Tibial nerve (tissue), 4 donors: ENCODE data around the gene ENG. TPM values are rescaled to one million over a fixed set of nuclear protein-coding genes. Genes with fewer than 3 reads are reported as not detected.
"Not testable (repeated sequence)": the region's sequence is repeated elsewhere in the genome, so short reads cannot be mapped to it uniquely, and the experiment has no call there.

Experiments
- DNase-seq, 2 donors: peaks; one replicate each; pipeline ENCODE4 v3.0.0-alpha.2; 2019; ENCODE audit warnings: low spot score in 2 of 2
- H3K27ac ChIP-seq, 4 donors: fragments of 200-600 bp; sonication (generic) in 3 of 4; one replicate each; pipeline ENCODE4 v1.5.1; 2017 to 2019; ENCODE audit warnings: mild to moderate bottlenecking in 1 of 4
- H3K27me3 ChIP-seq, 2 donors: fragments of 200-600 bp; sonication (generic) in 1 of 2; one replicate each; pipeline versions ENCODE4 v1.5.1 to v1.6.0; 2017 to 2019
- H3K36me3 ChIP-seq, 3 donors: fragments of 200-600 bp; sonication (generic); one replicate each; pipeline ENCODE4 v1.5.1; 2018 to 2019
- H3K4me1 ChIP-seq, 4 donors: fragments of 200-600 bp; sonication (generic) in 3 of 4; one replicate each; pipeline ENCODE4 v1.5.1; 2017 to 2019
- H3K4me3 ChIP-seq, 4 donors: fragments of 200-600 bp; sonication (generic) in 3 of 4; one replicate each; pipeline ENCODE4 v1.5.1; 2017 to 2019; ENCODE audit warnings: mild to moderate bottlenecking in 1 of 4, moderate library complexity in 1 of 4
- H3K9me3 ChIP-seq, 4 donors: fragments of 200-600 bp; sonication (generic) in 3 of 4; one replicate each; pipeline ENCODE4 v1.5.1; 2017 to 2019
- EP300 ChIP-seq, 2 donors: sonication (generic); formaldehyde crosslinking; IDR thresholded peaks; one replicate each; pipeline ENCODE4 v1.6.1; 2017; ENCODE audit warnings: antibody characterized with exemption in 2 of 2, mild to moderate bottlenecking in 1 of 2
- POLR2A ChIP-seq, 2 donors: fragments of 450-650 bp; IDR thresholded peaks; one replicate each; pipeline ENCODE4 v1.6.1; 2017; ENCODE audit warnings: antibody characterized with exemption in 2 of 2, mild to moderate bottlenecking in 2 of 2, moderate library complexity in 2 of 2
- WGBS, 2 donors: methylation state at CpG; one replicate each; pipeline ENCODE4 v1.1.5; 2018; 5-methylcytosine and 5-hydroxymethylcytosine counted together
- total RNA-seq, 4 donors: library from RNA; depleted of rRNA; stranded (reverse); fragments of >200 nt; gene quantifications; one replicate each; pipeline ENCODE4 v1.1.0, GENCODE V29; 2016
- TF ChIP-seq, protein P1 (sequence below), 5 experiments: fragments of 200-600 bp in 3 of 5; fragments of 450-650 bp in 2 of 5; sonication (generic) in 3 of 5; IDR thresholded peaks; one replicate each; pipeline ENCODE4 v1.5.1; 2016 to 2019; ENCODE audit warnings: antibody characterized with exemption in 5 of 5, mild to moderate bottlenecking in 3 of 5, moderate library complexity in 2 of 5

Gene ENG
- total RNA-seq, 4 donors from 2014 or later = 24.9 to 137 (median 85.6) TPM

DNA sequence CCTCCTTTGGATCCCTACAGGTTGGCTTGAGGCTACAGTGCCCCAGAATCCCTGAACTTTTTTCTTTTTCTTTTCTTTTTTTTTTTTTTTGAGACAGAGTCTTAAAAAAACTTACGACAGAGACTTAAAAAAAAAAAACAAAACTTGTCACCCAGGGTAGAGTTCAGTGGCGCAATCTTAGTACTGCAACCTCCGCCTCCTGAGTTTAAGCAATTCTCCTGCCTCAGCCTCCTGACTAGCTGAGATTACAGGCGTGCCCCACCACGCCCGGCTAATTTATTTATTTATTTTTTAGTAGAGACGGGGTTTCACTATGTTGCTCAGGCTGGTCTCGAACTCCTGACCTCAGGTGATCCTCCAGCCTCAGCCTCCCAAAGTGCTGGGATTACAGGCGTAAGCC is 73.5 kb downstream of the ENG start:
- peak overlapping the region in 2 of 4 donors; percentile 71 to 80 for H3K27ac ChIP-seq
- H3K27me3 ChIP-seq, H3K9me3 ChIP-seq, H3K36me3 ChIP-seq, H3K4me3 ChIP-seq, DNase-seq: not testable (repeated sequence)
- H3K4me1 ChIP-seq = peaks cover 0 to 58% (median 32%) of the 10 kb centered on the region in 4 donors
- WGBS, 2 donors = 86 to 89% methylated on average over 9 of the region's 9 CpGs
- TF ChIP-seq, protein P1, sequence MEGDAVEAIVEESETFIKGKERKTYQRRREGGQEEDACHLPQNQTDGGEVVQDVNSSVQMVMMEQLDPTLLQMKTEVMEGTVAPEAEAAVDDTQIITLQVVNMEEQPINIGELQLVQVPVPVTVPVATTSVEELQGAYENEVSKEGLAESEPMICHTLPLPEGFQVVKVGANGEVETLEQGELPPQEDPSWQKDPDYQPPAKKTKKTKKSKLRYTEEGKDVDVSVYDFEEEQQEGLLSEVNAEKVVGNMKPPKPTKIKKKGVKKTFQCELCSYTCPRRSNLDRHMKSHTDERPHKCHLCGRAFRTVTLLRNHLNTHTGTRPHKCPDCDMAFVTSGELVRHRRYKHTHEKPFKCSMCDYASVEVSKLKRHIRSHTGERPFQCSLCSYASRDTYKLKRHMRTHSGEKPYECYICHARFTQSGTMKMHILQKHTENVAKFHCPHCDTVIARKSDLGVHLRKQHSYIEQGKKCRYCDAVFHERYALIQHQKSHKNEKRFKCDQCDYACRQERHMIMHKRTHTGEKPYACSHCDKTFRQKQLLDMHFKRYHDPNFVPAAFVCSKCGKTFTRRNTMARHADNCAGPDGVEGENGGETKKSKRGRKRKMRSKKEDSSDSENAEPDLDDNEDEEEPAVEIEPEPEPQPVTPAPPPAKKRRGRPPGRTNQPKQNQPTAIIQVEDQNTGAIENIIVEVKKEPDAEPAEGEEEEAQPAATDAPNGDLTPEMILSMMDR (IDR thresholded peaks at IDR 0.05) = peak in 1 of 5 experiments; percentile 4

DNA sequence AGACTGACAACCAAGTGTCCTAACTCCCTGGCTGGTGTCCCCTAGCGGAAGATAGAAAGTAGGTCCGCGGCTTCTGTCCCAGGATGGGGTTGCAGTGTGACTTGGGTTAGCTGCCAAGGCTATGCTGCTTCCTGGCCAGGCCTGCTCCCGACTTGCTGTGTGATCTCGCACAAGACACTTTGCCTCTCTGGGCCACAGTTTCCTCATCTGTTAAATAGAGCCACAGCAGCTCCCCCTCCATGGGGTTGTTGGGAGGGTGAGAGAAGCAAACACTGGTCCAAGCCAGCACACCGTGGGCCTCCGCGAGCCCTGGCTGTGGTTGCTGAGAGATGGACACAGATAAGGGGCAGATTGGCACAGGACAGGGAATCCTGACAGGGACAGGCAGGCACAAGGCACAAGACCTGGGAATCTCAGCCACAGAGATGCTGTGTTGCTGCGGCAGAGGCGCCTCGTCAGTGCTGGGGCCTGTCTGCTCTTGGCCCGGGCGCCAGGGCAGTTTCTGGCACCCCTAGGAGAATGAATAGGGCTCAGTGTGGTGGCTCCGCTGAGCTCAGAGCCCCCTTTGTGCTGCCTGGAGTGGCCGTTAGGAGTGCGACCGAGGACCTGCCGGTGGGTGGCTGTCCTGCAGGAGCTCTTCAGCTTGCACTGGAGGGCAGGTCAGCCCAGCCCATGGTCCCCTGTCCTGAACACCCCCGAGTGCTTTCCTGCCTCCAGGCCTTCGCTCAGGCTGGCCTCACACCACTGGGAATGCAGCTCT is 74.2 kb downstream of the ENG start:
- Histone ChIP-seq H3K36me3 (no peaks in the 10 kb centered on the region), H3K4me1 (peaks cover 0 to 58% (median 32%) of the 10 kb centered on the region in 4 donors), H3K27ac (peak overlapping the region in 2 of 4 donors; percentile 71 to 80), H3K4me3 (no peak overlapping the region), H3K9me3 (no peaks in the 10 kb centered on the region), H3K27me3 (no peaks in the 10 kb centered on the region)
- DNase-seq = no peak
- 54 to 59% methylated on average over 15 to 17 of the region's 20 CpGs for WGBS, 2 donors
- TF ChIP-seq POLR2A (IDR thresholded peaks at IDR 0.05) = no peak
- TF ChIP-seq, protein P1 (IDR thresholded peaks at IDR 0.05) = peak in 2 of 5 experiments; percentile 9 to 12

DNA sequence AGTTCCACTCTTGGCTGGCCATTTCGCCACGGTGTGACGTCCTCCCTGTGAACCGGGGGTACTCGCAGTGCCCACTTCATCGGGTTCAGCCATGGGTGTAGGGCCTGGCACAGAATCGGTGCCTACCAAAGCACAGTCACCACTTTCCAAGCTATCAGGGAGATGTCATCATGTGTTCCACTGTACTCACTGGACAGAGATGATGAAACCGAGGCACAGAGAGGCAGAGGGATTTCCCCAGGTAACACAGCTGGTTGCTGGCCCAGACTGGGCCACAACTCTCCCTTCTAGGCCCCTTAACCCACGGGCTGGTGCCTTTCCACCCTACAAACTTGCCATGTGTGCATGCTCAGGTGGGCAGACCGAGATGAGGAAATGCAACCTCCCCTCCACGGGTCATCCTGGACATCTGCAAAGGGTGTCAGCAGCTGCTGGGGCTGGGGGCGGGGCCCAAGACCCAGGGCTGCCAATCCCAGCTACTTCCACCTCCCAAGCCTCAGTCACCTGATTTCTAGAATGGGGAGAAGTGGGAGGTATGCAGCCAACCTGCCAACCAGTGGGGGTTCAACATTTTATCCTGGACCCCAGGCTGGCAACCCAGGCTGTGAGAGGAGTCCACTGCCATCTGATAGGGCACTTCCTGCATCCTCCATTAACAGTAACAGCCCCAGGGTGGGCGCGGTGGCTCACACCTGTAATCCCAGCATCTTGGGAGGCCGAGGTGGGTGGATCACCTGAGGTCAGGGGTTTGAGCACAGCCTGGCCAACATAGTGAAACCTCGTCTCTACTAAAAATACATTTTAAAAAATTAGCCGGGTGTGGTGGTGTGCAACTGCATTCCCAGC is 75.1 kb downstream of the ENG start:
- DNase-seq = no peak
- Histone ChIP-seq H3K4me1 (peaks cover 0 to 52% (median 29%) of the 10 kb centered on the region in 4 donors), H3K36me3 (no peaks in the 10 kb centered on the region), H3K4me3 (peak overlapping the region in 1 of 4 donors; percentile 33), H3K27me3 (no peaks in the 10 kb centered on the region), H3K9me3 (no peaks in the 10 kb centered on the region), H3K27ac (peak overlapping the region; percentile 15 to 85 (median 74))
- TF ChIP-seq POLR2A (IDR thresholded peaks at IDR 0.05) = no peak
- no peak for TF ChIP-seq EP300 (IDR thresholded peaks at IDR 0.05)
- TF ChIP-seq, protein P1 (IDR thresholded peaks at IDR 0.05) = no peak
- WGBS, 2 donors = 61 to 63% methylated on average over 17 of the region's 17 CpGs

DNA sequence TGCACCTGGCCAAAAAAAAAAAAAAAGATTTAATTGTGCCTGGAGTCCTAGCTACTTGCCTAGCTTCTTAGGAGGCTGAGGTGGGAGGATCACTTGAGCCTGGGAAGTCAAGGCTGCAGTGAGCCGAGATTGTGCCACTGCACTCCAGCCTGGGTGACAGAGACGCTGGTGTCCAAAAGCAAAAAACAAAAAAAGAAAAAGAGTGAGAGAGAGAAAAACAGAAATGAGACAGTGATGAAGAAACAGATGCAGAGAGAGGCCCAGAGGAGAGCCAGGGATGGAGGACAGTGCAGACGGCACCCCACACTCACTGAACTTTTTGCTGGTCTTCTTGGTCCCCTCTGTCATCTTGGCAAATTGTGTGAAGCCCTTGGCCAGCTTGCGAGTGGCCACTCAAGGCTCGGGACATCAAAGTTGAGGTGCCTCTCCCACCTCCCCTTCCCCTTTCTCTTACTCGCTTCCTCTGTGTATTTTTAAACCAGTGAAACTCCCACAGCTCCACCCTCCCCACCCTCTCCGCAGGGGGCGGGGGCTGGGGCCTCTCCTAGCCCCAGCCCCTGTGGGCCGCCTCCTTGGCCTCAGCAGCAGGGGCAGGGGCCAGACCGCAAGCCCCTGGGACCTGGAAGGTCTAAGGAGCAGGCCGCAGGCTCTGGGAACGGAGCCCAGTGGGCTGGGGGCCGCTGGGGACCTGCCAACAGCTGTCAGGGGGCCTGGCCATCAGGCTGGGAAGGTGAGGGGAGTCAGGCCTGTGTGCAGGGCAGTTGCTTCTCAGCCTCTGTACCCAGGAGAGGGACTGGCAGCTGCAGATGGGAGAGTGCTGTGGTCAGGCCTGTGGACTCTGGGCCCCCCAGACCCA is 76.0 kb downstream of the ENG start, which contains the start of gene SH2D3C:
SH2D3C (minus strand) TSS at position 387 of the 856 bp plus-strand sequence; CDS start at position 348, 39 bp downstream.
- peaks cover 0 to 43% (median 22%) of the 10 kb centered on the region in 4 donors for H3K4me1 ChIP-seq
- 23% methylated on average over 13 of the region's 13 CpGs for WGBS, 2 donors
- no peaks in the 10 kb centered on the region for H3K9me3 ChIP-seq
- H3K36me3 ChIP-seq = no peaks in the 10 kb centered on the region
- no peaks in the 10 kb centered on the region for H3K27me3 ChIP-seq
- peak within 1 kb of the TSS in 2 of 4 donors; percentile 13 to 33 for H3K4me3 ChIP-seq
- no peak for DNase-seq
- TF ChIP-seq POLR2A (IDR thresholded peaks at IDR 0.05) = no peak
- TF ChIP-seq, protein P1 (IDR thresholded peaks at IDR 0.05) = no peak
- TF ChIP-seq EP300 (IDR thresholded peaks at IDR 0.05) = no peak
- H3K27ac ChIP-seq = peak within 1 kb of the TSS; percentile 15 to 85 (median 74)
